AG10803 (cell line): ENCODE data around the gene ICAM4.

ENCODE experiments used
- DNase-seq: peaks from one replicate; pipeline ENCODE4 v3.0.0; 2010; ENCODE audit warnings: low read depth
- H3K4me3 ChIP-seq: 2 replicates; pipeline ENCODE4 v1.5.1; 2011; ENCODE audit warnings: mild to moderate bottlenecking, low read length, control low read depth
- CTCF ChIP-seq: conservative IDR thresholded peaks from 2 replicates; pipeline ENCODE4 v1.5.1; 2011; ENCODE audit warnings: mild to moderate bottlenecking, low read length, control low read depth, inconsistent platforms

ICAM4 gene

GRCh38 chr19:10246511-10246910 lies 40.2 kb upstream of the ICAM4 start:
- TF ChIP-seq CTCF = no peak
- DNase-seq = no peak
- no peak overlapping the region for H3K4me3 ChIP-seq

GRCh38 chr19:10251792-10252694 lies 34.7 kb upstream of the ICAM4 start, which contains the start of gene MRPL4:
MRPL4 (plus strand) TSS chr19:10252214; CDS start chr19:10252254, 40 bp downstream.
- H3K4me3 ChIP-seq = peak within 1 kb of the TSS; percentile 79
- peak; percentile 98 for DNase-seq
- TF ChIP-seq CTCF = no peak

GRCh38 chr19:10252707-10253106 lies 34.0 kb upstream of the ICAM4 start:
- DNase-seq = no peak
- peak overlapping the region; percentile 79 for H3K4me3 ChIP-seq
- TF ChIP-seq CTCF = no peak

- no peak for TF ChIP-seq CTCF
- no peak overlapping the region for H3K4me3 ChIP-seq
- DNase-seq = no peak
Measured at GRCh38 chr19:10254244-10254643, 32.5 kb upstream of the ICAM4 start.

GRCh38 chr19:10255358-10255757 lies 31.4 kb upstream of the ICAM4 start:
- DNase-seq = no peak
- no peak for TF ChIP-seq CTCF
- no peak overlapping the region for H3K4me3 ChIP-seq

GRCh38 chr19:10256551-10256950 lies 30.2 kb upstream of the ICAM4 start:
- no peak for DNase-seq
- TF ChIP-seq CTCF = no peak
- H3K4me3 ChIP-seq = no peak overlapping the region
